ENCODE data around the gene KLF6.

KLF6 gene

GRCh38 chr10:3757638-3758490 is 27.1 kb downstream of the KLF6 start:
- Histone ChIP-seq H3K79me2 (ENCODE audit: insufficient read depth, low read length) (no peaks in the 10 kb centered on the region), H3K9ac (ENCODE audit: low read length) (no peak overlapping the region), H3K4me3 (ENCODE audit: insufficient read depth, low read length, poor library complexity, severe bottlenecking) (no peak overlapping the region), H2AFZ (ENCODE audit: low read depth, low read length, severe bottlenecking) (no peak overlapping the region), H3K9me3 (ENCODE audit: insufficient read depth, low read length) (no peaks in the 10 kb centered on the region), H4K20me1 (ENCODE audit: low read depth, low read length) (no peaks in the 10 kb centered on the region), H3K27me3 (ENCODE audit: low read length) (no peaks in the 10 kb centered on the region), H3K36me3 (ENCODE audit: low read length) (no peaks in the 10 kb centered on the region), H3K4me2 (ENCODE audit: low read depth, low read length, poor library complexity, severe bottlenecking) (no peak overlapping the region), H3K9me2 (replicated peaks; ENCODE audit: insufficient read depth, low read length) (no peaks in the 10 kb centered on the region), H3K27ac (ENCODE audit: low read depth, low read length) (no peak overlapping the region), H3F3A (ENCODE audit: insufficient read depth) (no peaks in the 10 kb centered on the region)
- TF ChIP-seq EZH2phosphoT487 (conservative IDR thresholded peaks at IDR 0.05; ENCODE audit: low read length), result no peak
- no peak for TF ChIP-seq CTCF (IDR thresholded peaks at IDR 0.05; ENCODE audit: insufficient read depth, low read length, poor library complexity, severe bottlenecking)

- Histone ChIP-seq H3K36me3 (ENCODE audit: low read length) (no peaks in the 10 kb centered on the region), H2AFZ (ENCODE audit: low read depth, low read length, severe bottlenecking) (no peak overlapping the region), H3K9ac (ENCODE audit: low read length) (no peak overlapping the region), H3K27me3 (ENCODE audit: low read length) (no peaks in the 10 kb centered on the region), H3K4me3 (ENCODE audit: insufficient read depth, low read length, poor library complexity, severe bottlenecking) (no peak overlapping the region), H3K4me2 (ENCODE audit: low read depth, low read length, poor library complexity, severe bottlenecking) (no peak overlapping the region), H3K27ac (ENCODE audit: low read depth, low read length) (no peak overlapping the region), H3K79me2 (ENCODE audit: insufficient read depth, low read length) (no peaks in the 10 kb centered on the region), H3F3A (ENCODE audit: insufficient read depth) (no peaks in the 10 kb centered on the region), H4K20me1 (ENCODE audit: low read depth, low read length) (no peaks in the 10 kb centered on the region), H3K9me2 (replicated peaks; ENCODE audit: insufficient read depth, low read length) (no peaks in the 10 kb centered on the region), H3K9me3 (ENCODE audit: insufficient read depth, low read length) (no peaks in the 10 kb centered on the region)
- TF ChIP-seq EZH2phosphoT487 (conservative IDR thresholded peaks at IDR 0.05; ENCODE audit: low read length), result no peak
- no peak for TF ChIP-seq CTCF (IDR thresholded peaks at IDR 0.05; ENCODE audit: insufficient read depth, low read length, poor library complexity, severe bottlenecking)
These were observed 27.8 kb downstream of the KLF6 start for GRCh38 chr10:3757250-3757637.

- Histone ChIP-seq H3K4me2 (ENCODE audit: low read depth, low read length, poor library complexity, severe bottlenecking) (no peak overlapping the region), H3F3A (ENCODE audit: insufficient read depth) (no peaks in the 10 kb centered on the region), H3K9ac (ENCODE audit: low read length) (no peak overlapping the region), H3K9me2 (replicated peaks; ENCODE audit: insufficient read depth, low read length) (no peaks in the 10 kb centered on the region), H3K27ac (ENCODE audit: low read depth, low read length) (no peak overlapping the region), H3K9me3 (ENCODE audit: insufficient read depth, low read length) (no peaks in the 10 kb centered on the region), H3K4me3 (ENCODE audit: insufficient read depth, low read length, poor library complexity, severe bottlenecking) (no peak overlapping the region), H4K20me1 (ENCODE audit: low read depth, low read length) (no peaks in the 10 kb centered on the region), H2AFZ (ENCODE audit: low read depth, low read length, severe bottlenecking) (no peak overlapping the region), H3K36me3 (ENCODE audit: low read length) (no peaks in the 10 kb centered on the region), H3K79me2 (ENCODE audit: insufficient read depth, low read length) (no peaks in the 10 kb centered on the region), H3K27me3 (ENCODE audit: low read length) (no peaks in the 10 kb centered on the region)
- TF ChIP-seq EZH2phosphoT487 (conservative IDR thresholded peaks at IDR 0.05; ENCODE audit: low read length) (no peak), CTCF (IDR thresholded peaks at IDR 0.05; ENCODE audit: insufficient read depth, low read length, poor library complexity, severe bottlenecking) (no peak)
These were observed 28.7 kb downstream of the KLF6 start for GRCh38 chr10:3756360-3756740.
